Fibroblast of pulmonary artery (primary cell): ENCODE measurements around the gene BCL3.

Experiments used
- DNase-seq: peaks from one replicate; pipeline ENCODE4 v3.0.0-alpha.2; 2010; ENCODE audit warnings: low read depth
- H3K4me3 ChIP-seq: replicated peaks from 2 replicates; pipeline ENCODE4 v1.5.1; 2011; ENCODE audit warnings: low read depth, mild to moderate bottlenecking, control low read depth, low read length, moderate library complexity
- TF ChIP-seq, protein P1 (sequence below): IDR thresholded peaks from 2 replicates; pipeline ENCODE4 v1.5.1; 2011; ENCODE audit warnings: mild to moderate bottlenecking, control low read depth, low read length, inconsistent platforms; ENCODE audit errors: missing control alignments

Gene BCL3, protein sequence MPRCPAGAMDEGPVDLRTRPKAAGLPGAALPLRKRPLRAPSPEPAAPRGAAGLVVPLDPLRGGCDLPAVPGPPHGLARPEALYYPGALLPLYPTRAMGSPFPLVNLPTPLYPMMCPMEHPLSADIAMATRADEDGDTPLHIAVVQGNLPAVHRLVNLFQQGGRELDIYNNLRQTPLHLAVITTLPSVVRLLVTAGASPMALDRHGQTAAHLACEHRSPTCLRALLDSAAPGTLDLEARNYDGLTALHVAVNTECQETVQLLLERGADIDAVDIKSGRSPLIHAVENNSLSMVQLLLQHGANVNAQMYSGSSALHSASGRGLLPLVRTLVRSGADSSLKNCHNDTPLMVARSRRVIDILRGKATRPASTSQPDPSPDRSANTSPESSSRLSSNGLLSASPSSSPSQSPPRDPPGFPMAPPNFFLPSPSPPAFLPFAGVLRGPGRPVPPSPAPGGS

DNA sequence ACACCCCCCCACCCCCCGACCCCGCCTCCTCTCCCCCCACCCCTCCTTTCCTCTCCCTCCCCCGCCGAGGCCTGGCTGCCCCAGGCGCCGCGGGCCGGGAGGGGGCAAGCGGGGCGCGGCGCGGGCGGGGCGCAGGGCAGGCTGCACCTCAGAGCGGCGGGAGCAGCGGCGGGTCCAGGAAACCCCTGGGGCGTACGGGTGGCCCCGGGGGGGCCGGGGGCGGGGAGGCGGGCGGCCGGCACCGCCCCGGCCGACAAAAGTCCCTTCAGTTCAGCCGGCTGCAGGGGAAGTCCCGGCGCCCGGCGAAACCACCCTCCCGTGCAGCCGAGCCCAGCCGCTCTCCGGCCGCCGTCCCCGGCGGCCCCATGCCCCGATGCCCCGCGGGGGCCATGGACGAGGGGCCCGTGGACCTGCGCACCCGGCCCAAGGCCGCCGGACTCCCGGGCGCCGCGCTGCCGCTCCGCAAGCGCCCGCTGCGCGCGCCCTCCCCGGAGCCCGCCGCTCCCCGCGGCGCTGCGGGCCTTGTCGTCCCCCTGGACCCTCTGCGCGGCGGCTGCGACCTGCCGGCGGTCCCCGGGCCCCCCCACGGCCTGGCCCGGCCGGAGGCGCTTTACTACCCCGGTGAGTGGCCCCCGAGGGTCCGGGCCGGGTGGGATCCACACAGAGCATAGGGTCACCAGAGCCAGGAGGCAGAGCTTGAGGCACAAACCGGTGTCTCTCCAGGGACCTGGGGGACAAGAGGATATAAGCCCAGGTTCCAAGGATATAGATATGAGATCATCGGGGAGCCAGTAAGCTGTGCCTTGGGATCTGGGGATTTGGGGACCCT is at the start of gene BCL3:
Gene BCL3, plus strand, starts transcription at position 283 of the 829 bp plus-strand sequence. Its CDS starts 83 bp downstream, at position 366.
- peak; percentile 80 for DNase-seq
- TF ChIP-seq, protein P1, sequence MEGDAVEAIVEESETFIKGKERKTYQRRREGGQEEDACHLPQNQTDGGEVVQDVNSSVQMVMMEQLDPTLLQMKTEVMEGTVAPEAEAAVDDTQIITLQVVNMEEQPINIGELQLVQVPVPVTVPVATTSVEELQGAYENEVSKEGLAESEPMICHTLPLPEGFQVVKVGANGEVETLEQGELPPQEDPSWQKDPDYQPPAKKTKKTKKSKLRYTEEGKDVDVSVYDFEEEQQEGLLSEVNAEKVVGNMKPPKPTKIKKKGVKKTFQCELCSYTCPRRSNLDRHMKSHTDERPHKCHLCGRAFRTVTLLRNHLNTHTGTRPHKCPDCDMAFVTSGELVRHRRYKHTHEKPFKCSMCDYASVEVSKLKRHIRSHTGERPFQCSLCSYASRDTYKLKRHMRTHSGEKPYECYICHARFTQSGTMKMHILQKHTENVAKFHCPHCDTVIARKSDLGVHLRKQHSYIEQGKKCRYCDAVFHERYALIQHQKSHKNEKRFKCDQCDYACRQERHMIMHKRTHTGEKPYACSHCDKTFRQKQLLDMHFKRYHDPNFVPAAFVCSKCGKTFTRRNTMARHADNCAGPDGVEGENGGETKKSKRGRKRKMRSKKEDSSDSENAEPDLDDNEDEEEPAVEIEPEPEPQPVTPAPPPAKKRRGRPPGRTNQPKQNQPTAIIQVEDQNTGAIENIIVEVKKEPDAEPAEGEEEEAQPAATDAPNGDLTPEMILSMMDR = no peak
- peak within 1 kb of the TSS; percentile 93 for H3K4me3 ChIP-seq

DNA sequence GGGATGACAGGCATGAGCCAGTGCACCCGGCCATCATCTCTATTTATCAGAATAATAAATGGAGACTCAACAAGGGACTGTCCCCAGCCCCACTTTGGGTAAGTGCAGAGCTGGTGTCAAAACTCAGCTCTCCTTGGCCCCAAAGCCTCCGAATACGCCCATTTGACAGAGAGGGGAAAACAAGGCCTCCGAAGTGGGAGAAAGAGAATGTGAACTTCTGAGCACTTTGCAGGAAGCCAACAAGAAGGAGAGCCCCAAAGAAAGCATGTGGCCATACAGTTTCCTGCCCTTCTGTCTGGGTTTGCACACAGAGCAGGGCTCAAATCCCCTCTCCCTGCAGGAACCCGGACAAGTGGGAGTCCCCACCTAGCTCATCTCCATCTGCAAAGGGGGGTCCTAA is 48.0 kb upstream of the BCL3 start:
- no peak for DNase-seq
- TF ChIP-seq, protein P1 = no peak
- no peak overlapping the region for H3K4me3 ChIP-seq

- no peak overlapping the region for H3K4me3 ChIP-seq
- TF ChIP-seq, protein P1 = no peak
- DNase-seq = no peak
Observed at GRCh38 chr19:44701228-44701627, 47.3 kb upstream of the BCL3 start.

DNA sequence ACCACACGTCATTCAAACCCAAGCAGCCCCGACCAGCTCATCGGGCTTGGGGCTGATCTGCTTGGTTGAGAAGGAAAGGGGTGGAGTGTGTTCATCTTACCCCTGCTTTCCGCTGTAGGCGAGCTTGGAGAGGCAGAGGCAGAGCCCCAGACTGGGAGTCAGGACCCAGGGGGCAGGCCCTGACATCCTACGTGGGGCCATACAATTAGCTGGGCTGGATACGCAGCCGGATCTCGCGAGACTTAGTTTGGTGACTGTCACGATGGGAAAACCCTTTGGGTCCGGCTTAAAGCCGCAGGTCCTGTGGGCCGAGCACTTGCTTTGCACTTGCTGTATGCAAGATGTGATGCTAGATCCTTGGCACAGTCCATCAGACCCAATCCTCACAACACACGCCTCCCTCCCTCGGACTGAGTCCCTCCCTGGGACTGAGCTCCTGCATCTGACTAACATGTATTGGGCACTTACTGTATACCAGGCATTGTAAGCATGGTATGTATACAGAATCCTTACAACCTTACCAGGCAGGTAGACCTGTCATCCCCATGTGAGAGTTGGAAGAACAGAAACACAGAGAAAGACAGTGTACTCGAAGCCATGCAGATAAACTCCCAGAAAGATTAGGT is 45.8 kb upstream of the BCL3 start:
- TF ChIP-seq, protein P1 = no peak
- no peak for DNase-seq
- H3K4me3 ChIP-seq = no peak overlapping the region

DNA sequence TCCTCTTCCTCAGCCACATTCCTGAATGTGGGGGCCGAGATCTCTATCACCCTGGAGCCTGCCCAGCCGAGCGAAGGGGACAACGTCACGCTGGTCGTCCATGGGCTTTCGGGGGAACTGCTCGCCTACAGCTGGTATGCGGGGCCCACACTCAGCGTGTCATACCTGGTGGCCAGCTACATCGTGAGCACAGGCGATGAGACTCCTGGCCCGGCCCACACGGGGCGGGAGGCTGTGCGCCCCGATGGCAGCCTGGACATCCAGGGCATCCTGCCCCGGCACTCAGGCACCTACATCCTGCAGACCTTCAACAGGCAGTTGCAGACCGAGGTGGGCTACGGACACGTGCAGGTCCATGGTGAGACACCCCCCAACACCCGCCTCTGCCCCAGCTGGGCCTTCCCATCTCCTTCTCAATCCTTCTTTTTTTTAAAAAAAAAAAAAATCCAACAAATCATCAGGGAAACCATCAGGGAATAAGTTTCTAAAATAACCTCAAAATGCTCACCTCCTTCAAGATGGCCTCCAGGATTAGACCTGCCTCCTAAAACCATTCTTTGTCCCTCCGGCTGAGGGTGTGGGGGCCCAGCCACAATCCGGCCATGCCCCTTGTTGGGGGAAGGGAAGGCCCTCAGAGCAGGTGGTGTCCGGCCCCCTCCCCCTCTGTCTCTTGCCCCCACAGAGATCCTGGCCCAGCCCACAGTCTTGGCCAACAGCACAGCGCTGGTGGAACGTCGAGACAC is 45.0 kb upstream of the BCL3 start:
- TF ChIP-seq, protein P1 = no peak
- DNase-seq = no peak
- H3K4me3 ChIP-seq = no peak overlapping the region

DNA sequence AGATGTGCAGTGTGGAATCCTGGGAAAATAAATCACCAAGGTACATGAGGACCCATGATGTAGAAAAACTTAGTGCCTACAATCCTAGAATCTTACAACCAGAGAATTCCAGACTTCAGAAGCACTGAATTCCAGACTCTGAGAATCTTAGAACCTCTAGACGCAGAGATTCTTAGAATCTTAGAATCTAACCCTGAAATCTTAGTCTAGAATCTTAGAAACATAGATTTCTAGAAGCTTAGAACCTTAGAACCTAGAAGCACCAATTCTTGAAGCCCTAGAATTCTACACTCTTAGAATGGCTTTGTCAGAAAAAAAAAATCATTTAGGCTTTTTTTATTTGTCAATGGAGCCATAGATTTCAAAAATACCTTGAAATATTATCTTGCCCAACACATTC is 43.5 kb upstream of the BCL3 start:
- H3K4me3 ChIP-seq = no peak overlapping the region
- no peak for DNase-seq
- TF ChIP-seq, protein P1 = no peak
